GM12878 (cell line): Measurements from ENCODE around the gene PTPRD. TPM values are rescaled to one million over a fixed set of nuclear protein-coding genes. Genes with fewer than 3 reads are reported as not detected.

Experiments used
- ATAC-seq: fragments of 200-7000 bp; cut with Tn5 transposase; 3 replicates; pipeline ENCODE4 v1.9.1; 2020; ENCODE audit warnings: mild to moderate bottlenecking, moderate library complexity
- BruUV-seq: library from RNA; stranded (reverse); fragments of 400-500 nt; replicated peaks from 2 replicates; lab custom pipeline; 2021; lab: Mats Ljungman, UMichigan
- CTCF ChIA-PET: fragments of 300-600 bp; sonication (Branson Sonifier 250); formaldehyde crosslinking; extraction: SDS; loops from one replicate; lab custom pipeline; 2021; ENCODE audit warnings: inconsistent platforms; lab: Yijun Ruan, JAX
- POLR2A ChIA-PET: fragments of 350-600 bp; formaldehyde crosslinking; extraction: SDS; loops from one replicate; lab custom pipeline; 2021; ENCODE audit warnings: inconsistent platforms; lab: Charles Lee
- RAD21 ChIA-PET: fragments of 300-600 bp; sonication (Branson Sonifier 250); formaldehyde crosslinking; loops from one replicate; lab custom pipeline; 2023; ENCODE audit warnings: antibody characterized with exemption; ENCODE audit not compliant: unreplicated experiment; lab: Charles Lee
- SMC1A ChIA-PET: fragments of 300-600 bp; sonication (Branson Sonifier 250); formaldehyde crosslinking; loops from one replicate; lab custom pipeline; 2023; ENCODE audit not compliant: unreplicated experiment, uncharacterized antibody; lab: Charles Lee
- DNase-seq: peaks from one replicate; pipeline ENCODE4 v3.0.0-alpha.2; 2011; ENCODE audit warnings: low read depth, low spot score
- FAIRE-seq: peaks from 3 replicates; lab custom pipeline; 2011; peaks lifted over from hg19 to GRCh38; lab: Jason Lieb, UNC
- H2AFZ ChIP-seq: 2 replicates; pipeline ENCODE4 v1.6.0; 2011; ENCODE audit warnings: low read depth, low read length, control low read depth; ENCODE audit not compliant: control insufficient read depth
- H3K27ac ChIP-seq: 2 replicates; pipeline ENCODE4 v1.5.1; 2011; ENCODE audit warnings: control low read depth; ENCODE audit not compliant: control insufficient read depth, insufficient read depth
- H3K27me3 ChIP-seq, 2 experiments: replicated peaks in 1 of 2; 2 replicates each; pipeline versions ENCODE4 v1.6.0 to v1.6.1; 2011; ENCODE audit warnings: low read length in 1 of 2; ENCODE audit not compliant: control insufficient read depth in 2 of 2, insufficient read depth in 2 of 2
- H3K36me3 ChIP-seq, 2 experiments: 2 replicates each; pipeline ENCODE4 v1.5.1; 2011; ENCODE audit warnings: low read length in 1 of 2; ENCODE audit not compliant: control insufficient read depth in 2 of 2, insufficient read depth in 2 of 2
- H3K4me1 ChIP-seq: 2 replicates; pipeline ENCODE4 v1.6.1; 2011; ENCODE audit warnings: mild to moderate bottlenecking, low read length, moderate library complexity, mixed read lengths; ENCODE audit not compliant: control insufficient read depth, insufficient read depth
- H3K4me2 ChIP-seq: 2 replicates; pipeline ENCODE4 v1.6.0; 2011; ENCODE audit warnings: control low read depth; ENCODE audit not compliant: control insufficient read depth, insufficient read depth
- H3K4me3 ChIP-seq: fragments of 200-600 bp; sonication (generic); 2 replicates; pipeline ENCODE4 v1.5.1; 2016
- H3K79me2 ChIP-seq: 2 replicates; pipeline ENCODE4 v1.6.0; 2011; ENCODE audit warnings: low read length; ENCODE audit not compliant: control insufficient read depth, insufficient read depth
- H3K9ac ChIP-seq: 2 replicates; pipeline ENCODE4 v1.8.0; 2011; ENCODE audit warnings: low read length, control low read depth, mixed read lengths; ENCODE audit not compliant: control insufficient read depth, insufficient read depth
- H3K9me3 ChIP-seq: replicated peaks from 3 replicates; pipeline ENCODE4 v1.5.1; 2011; ENCODE audit warnings: mild to moderate bottlenecking, low read length; ENCODE audit not compliant: control insufficient read depth, insufficient read depth
- H4K20me1 ChIP-seq: 2 replicates; pipeline ENCODE4 v1.6.0; 2011; ENCODE audit not compliant: control insufficient read depth, insufficient read depth
- EP300 ChIP-seq, 2 experiments: fragments of 150-350 bp in 1 of 2; IDR thresholded peaks; 2 replicates each; pipeline ENCODE4 v1.6.1; 2011 to 2012; ENCODE audit warnings: low read depth in 2 of 2, low read length in 2 of 2, borderline replicate concordance in 1 of 2, improper control_type of control experiment in 1 of 2, inconsistent platforms in 1 of 2; ENCODE audit not compliant: control insufficient read depth in 1 of 2
- HDAC6 ChIP-seq: fragments of 200-600 bp; sonication (generic); IDR thresholded peaks from one replicate; pipeline ENCODE4 v1.8.0; 2017; ENCODE audit warnings: antibody characterized with exemption; ENCODE audit not compliant: unreplicated experiment
- KDM1A ChIP-seq: fragments of 200-600 bp; sonication (generic); IDR thresholded peaks from 2 replicates; pipeline ENCODE4 v1.6.1; 2016; ENCODE audit warnings: borderline replicate concordance
- LARP7 ChIP-seq: fragments of 450-650 bp; IDR thresholded peaks from 2 replicates; pipeline ENCODE4 v1.6.1; 2017; ENCODE audit warnings: mild to moderate bottlenecking
- MYC ChIP-seq: IDR thresholded peaks from 2 replicates; pipeline ENCODE4 v1.6.1; 2011; ENCODE audit warnings: mild to moderate bottlenecking, low read length, moderate library complexity, inconsistent platforms; ENCODE audit not compliant: insufficient read depth, insufficient replicate concordance, insufficient read length, severe bottlenecking
- SIN3A ChIP-seq: IDR thresholded peaks from 2 replicates; pipeline ENCODE4 v1.6.1; 2012; ENCODE audit warnings: low read depth, low read length, improper control_type of control experiment
- SIX5 ChIP-seq: IDR thresholded peaks from 2 replicates; pipeline ENCODE4 v1.6.1; 2011; ENCODE audit warnings: mild to moderate bottlenecking, low read depth, low read length, moderate library complexity; ENCODE audit not compliant: severe bottlenecking
- SRF ChIP-seq, 2 experiments: IDR thresholded peaks; 2 replicates each; pipeline ENCODE4 v1.6.1; 2011; ENCODE audit warnings: low read depth in 2 of 2, low read length in 2 of 2, mild to moderate bottlenecking in 1 of 2, moderate library complexity in 1 of 2
- STAT1 ChIP-seq: fragments of 450-650 bp; conservative IDR thresholded peaks from 2 replicates; pipeline ENCODE4 v1.6.1; 2014; ENCODE audit warnings: antibody characterized with exemption, mild to moderate bottlenecking
- STAT3 ChIP-seq: IDR thresholded peaks from 2 replicates; pipeline ENCODE4 v1.6.1; 2011; ENCODE audit warnings: low read depth, low read length, improper control_type of control experiment
- TCF7 ChIP-seq: IDR thresholded peaks from 2 replicates; pipeline ENCODE4 v1.6.1; 2014; ENCODE audit warnings: antibody characterized with exemption, borderline replicate concordance
- ZBTB11 ChIP-seq: fragments of 450-650 bp; formaldehyde crosslinking; IDR thresholded peaks from 2 replicates; pipeline ENCODE4 v1.5.0; 2022; ENCODE audit warnings: mild to moderate bottlenecking, missing genetic modification characterization
- in situ Hi-C: fragments of 300-500 bp; cut with MboI; formaldehyde crosslinking; loops from 9 replicates; pipeline ENCODE4 v1.14.3; 2018; ENCODE audit warnings: mixed read lengths
- intact Hi-C: fragments of 100-400 bp; cut with micrococcal nuclease; formaldehyde crosslinking; loops from one replicate; pipeline ENCODE4 v1.14.2; 2022; ENCODE audit not compliant: unreplicated experiment
- polyA plus RNA-seq, 11 experiments: library from polyadenylated mRNA; depleted of rRNA in 4 of 11; unstranded in 6 of 11; stranded (reverse) in 5 of 11; fragments of >200 nt; fragmentation: Nextera tagmentation in 4 of 11; fragmentation: Illumina TruSeq in 1 of 11; extraction: Ambion mirVana in 4 of 11; extraction: Trizol in 1 of 11; gene quantifications; 1 replicate in 1 of 11; 2 replicates in 10 of 11; pipeline versions ENCODE4 v1.2.1 to v1.2.3, GENCODE V29; 2011 to 2016; ENCODE audit warnings: inconsistent platforms in 2 of 11, missing spikeins in 2 of 11, low read depth in 1 of 11
- total RNA-seq, 4 experiments: library from RNA; depleted of rRNA in 3 of 4; stranded (reverse); fragments of >200 nt in 3 of 4; fragmentation: Illumina TruSeq in 1 of 4; extraction: Trizol in 1 of 4; gene quantifications; 2 replicates each; pipeline versions ENCODE4 v1.2.1 to v1.2.3, GENCODE V29; 2013 to 2021
- TF ChIP-seq, protein P1 (sequence below): IDR thresholded peaks from 2 replicates; pipeline ENCODE4 v1.6.1; 2011; ENCODE audit warnings: low read depth, low read length, improper control_type of control experiment, borderline replicate concordance
- TF ChIP-seq, protein P2 (sequence below): fragments of 450-650 bp; IDR thresholded peaks from 2 replicates; pipeline ENCODE4 v1.6.1; 2017; ENCODE audit warnings: mild to moderate bottlenecking
- TF ChIP-seq, protein P3 (sequence below): fragments of 150-350 bp; IDR thresholded peaks from 2 replicates; pipeline ENCODE4 v1.6.1; 2014; ENCODE audit warnings: mild to moderate bottlenecking, low read depth, low read length

The PTPRD gene
- total and polyA plus RNA-seq, 10 of the 15 experiments (the other 5 are each of a cell fraction or from before 2014, with no cell fraction given): under 0.01 to 0.05 (median 0.01) TPM; not detected in 7

DNA sequence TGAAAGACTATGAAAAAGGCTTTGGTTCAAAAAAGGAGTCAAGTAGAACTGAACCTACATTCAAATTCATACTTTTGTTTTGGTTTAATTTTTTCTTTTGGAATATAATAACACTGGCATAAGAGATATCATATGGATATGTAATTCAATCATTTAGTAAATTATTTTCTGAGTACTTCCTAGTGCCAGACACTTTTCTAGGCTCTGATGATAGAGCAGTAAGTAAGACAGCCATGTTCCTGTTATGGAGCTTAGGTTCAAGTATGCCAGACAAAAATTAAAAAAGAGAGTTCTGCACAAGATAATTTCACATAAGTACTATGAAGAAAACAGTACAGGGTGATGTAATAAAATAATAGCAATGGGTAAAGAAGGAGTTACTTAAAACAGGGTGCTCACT is 1074.0 kb downstream of the PTPRD start:
- Histone ChIP-seq H3K27me3 (no peaks in the 10 kb centered on the region), H3K4me1 (no peaks in the 10 kb centered on the region), H3K9ac (no peak overlapping the region), H3K4me2 (no peak overlapping the region), H4K20me1 (no peaks in the 10 kb centered on the region), H2AFZ (no peak overlapping the region), H3K4me3 (no peak overlapping the region), H3K79me2 (no peaks in the 10 kb centered on the region)
- FAIRE-seq: no peak
- no TSS peak for BruUV-seq
- POLR2A ChIA-PET: no interaction called here
- intact Hi-C loops: no loop called here
- SMC1A ChIA-PET: interaction anchor here (0.5 kb wide), 1 partner anchor 751 kb away, joined by 3 read pairs; no protein-coding TSS in a partner anchor
- CTCF ChIA-PET: no interaction called here
- TF ChIP-seq, protein P1, sequence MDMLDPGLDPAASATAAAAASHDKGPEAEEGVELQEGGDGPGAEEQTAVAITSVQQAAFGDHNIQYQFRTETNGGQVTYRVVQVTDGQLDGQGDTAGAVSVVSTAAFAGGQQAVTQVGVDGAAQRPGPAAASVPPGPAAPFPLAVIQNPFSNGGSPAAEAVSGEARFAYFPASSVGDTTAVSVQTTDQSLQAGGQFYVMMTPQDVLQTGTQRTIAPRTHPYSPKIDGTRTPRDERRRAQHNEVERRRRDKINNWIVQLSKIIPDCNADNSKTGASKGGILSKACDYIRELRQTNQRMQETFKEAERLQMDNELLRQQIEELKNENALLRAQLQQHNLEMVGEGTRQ: no peak
- TF ChIP-seq, protein P2, sequence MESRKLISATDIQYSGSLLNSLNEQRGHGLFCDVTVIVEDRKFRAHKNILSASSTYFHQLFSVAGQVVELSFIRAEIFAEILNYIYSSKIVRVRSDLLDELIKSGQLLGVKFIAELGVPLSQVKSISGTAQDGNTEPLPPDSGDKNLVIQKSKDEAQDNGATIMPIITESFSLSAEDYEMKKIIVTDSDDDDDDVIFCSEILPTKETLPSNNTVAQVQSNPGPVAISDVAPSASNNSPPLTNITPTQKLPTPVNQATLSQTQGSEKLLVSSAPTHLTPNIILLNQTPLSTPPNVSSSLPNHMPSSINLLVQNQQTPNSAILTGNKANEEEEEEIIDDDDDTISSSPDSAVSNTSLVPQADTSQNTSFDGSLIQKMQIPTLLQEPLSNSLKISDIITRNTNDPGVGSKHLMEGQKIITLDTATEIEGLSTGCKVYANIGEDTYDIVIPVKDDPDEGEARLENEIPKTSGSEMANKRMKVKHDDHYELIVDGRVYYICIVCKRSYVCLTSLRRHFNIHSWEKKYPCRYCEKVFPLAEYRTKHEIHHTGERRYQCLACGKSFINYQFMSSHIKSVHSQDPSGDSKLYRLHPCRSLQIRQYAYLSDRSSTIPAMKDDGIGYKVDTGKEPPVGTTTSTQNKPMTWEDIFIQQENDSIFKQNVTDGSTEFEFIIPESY: no peak
- TF ChIP-seq ZBTB11 (no peak), TCF7 (no peak), MYC (no peak), LARP7 (no peak), STAT3 (no peak), STAT1 (no peak), SIN3A (no peak), HDAC6 (no peak), EP300 (IDR thresholded peaks at IDR 0.05; ENCODE audit: borderline replicate concordance in 1 of 2, control insufficient read depth in 1 of 2, low read depth in 2 of 2, low read length in 2 of 2) (no peak), KDM1A (no peak), SIX5 (no peak), SRF (IDR thresholded peaks at IDR 0.05; ENCODE audit: low read depth in 2 of 2, low read length in 2 of 2) (no peak)
- TF ChIP-seq, protein P3, sequence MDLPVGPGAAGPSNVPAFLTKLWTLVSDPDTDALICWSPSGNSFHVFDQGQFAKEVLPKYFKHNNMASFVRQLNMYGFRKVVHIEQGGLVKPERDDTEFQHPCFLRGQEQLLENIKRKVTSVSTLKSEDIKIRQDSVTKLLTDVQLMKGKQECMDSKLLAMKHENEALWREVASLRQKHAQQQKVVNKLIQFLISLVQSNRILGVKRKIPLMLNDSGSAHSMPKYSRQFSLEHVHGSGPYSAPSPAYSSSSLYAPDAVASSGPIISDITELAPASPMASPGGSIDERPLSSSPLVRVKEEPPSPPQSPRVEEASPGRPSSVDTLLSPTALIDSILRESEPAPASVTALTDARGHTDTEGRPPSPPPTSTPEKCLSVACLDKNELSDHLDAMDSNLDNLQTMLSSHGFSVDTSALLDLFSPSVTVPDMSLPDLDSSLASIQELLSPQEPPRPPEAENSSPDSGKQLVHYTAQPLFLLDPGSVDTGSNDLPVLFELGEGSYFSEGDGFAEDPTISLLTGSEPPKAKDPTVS: no peak
- TF ChIP-seq, all 136 proteins: peak for 0
- ATAC-seq (no peak), DNase-seq (no peak)
- in situ Hi-C loops: no loop called here
- no peaks in the 10 kb centered on the region for H3K36me3 ChIP-seq
- RAD21 ChIA-PET: no interaction called here
- no peak overlapping the region for H3K27ac ChIP-seq
- no peaks in the 10 kb centered on the region for H3K9me3 ChIP-seq
